GM18873 (cell line): ENCODE results near the gene ZNF775.

Experiments used
- ATAC-seq: cut with Tn5 transposase; IDR thresholded peaks from one replicate; pipeline ENCODE4 v1.9.1; 2021; ENCODE audit warnings: mild to moderate bottlenecking, moderate library complexity, moderate number of reproducible peaks; ENCODE audit not compliant: unreplicated experiment, low FRiP score

ZNF775 gene

GRCh38 chr7:150378853-150379440 lies at the start of gene ZNF775:
TSS of gene ZNF775 (plus strand) at chr7:150379330. CDS start at chr7:150388471, 9,141 bp downstream.
- ATAC-seq = peak; percentile 51

GRCh38 chr7:150329331-150330120 lies 49.6 kb upstream of the ZNF775 start:
- ATAC-seq = no peak

- no peak for ATAC-seq
These were observed 48.8 kb upstream of the ZNF775 start for GRCh38 chr7:150330211-150330885.

GRCh38 chr7:150332852-150333635 lies 46.1 kb upstream of the ZNF775 start:
- no peak for ATAC-seq

- no peak for ATAC-seq
These were observed 45.5 kb upstream of the ZNF775 start for GRCh38 chr7:150333659-150334058.

- ATAC-seq = no peak
These were observed 45.0 kb upstream of the ZNF775 start for GRCh38 chr7:150334108-150334507.

GRCh38 chr7:150335108-150335773 lies 43.9 kb upstream of the ZNF775 start:
- ATAC-seq = no peak

- no peak for ATAC-seq
These were observed 43.4 kb upstream of the ZNF775 start for GRCh38 chr7:150335774-150336112.

- ATAC-seq = no peak
These were observed 42.4 kb upstream of the ZNF775 start for GRCh38 chr7:150336746-150337145.

GRCh38 chr7:150337179-150337578 lies 42.0 kb upstream of the ZNF775 start:
- no peak for ATAC-seq

GRCh38 chr7:150337659-150338081 lies 41.5 kb upstream of the ZNF775 start:
- no peak for ATAC-seq

GRCh38 chr7:150338166-150338829 lies 40.8 kb upstream of the ZNF775 start:
- ATAC-seq = no peak

GRCh38 chr7:150339409-150339809 lies 39.7 kb upstream of the ZNF775 start:
- no peak for ATAC-seq

GRCh38 chr7:150340024-150340749 lies 38.9 kb upstream of the ZNF775 start:
- ATAC-seq = no peak

- ATAC-seq = no peak
These were observed 38.3 kb upstream of the ZNF775 start for GRCh38 chr7:150340875-150341262.

- no peak for ATAC-seq
These were observed 37.6 kb upstream of the ZNF775 start, which contains the start of gene RARRES2 for GRCh38 chr7:150341263-150342120. TSS of gene RARRES2 (minus strand) at chr7:150341629. CDS start at chr7:150340609, 1,020 bp downstream.

- no peak for ATAC-seq
These were observed 37.1 kb upstream of the ZNF775 start for GRCh38 chr7:150342121-150342408.

- ATAC-seq = no peak
These were observed 35.9 kb upstream of the ZNF775 start for GRCh38 chr7:150343225-150343624.
